Right lobe of liver (tissue), 6 donors: ENCODE results near the gene EPN1. TPM values are rescaled to one million over a fixed set of nuclear protein-coding genes. Genes with fewer than 3 reads are reported as not detected.

Experiments
- ATAC-seq, 4 donors: fragments of 200-7000 bp; cut with Tn5 transposase; one replicate each; pipeline ENCODE4 v1.9.1; 2020; ENCODE audit warnings: mild to moderate bottlenecking in 4 of 4, moderate library complexity in 4 of 4
- DNase-seq, 3 donors: peaks; one replicate each; pipeline ENCODE4 v3.0.0-alpha.2; 2020
- H3K27ac ChIP-seq, 3 donors: fragments of 200-600 bp; one replicate each; pipeline ENCODE4 v1.8.0; 2022
- H3K27me3 ChIP-seq, 2 donors: fragments of 200-600 bp; one replicate each; pipeline ENCODE4 v1.8.0; 2022
- H3K36me3 ChIP-seq, 4 donors: fragments of 200-600 bp; sonication (generic) in 1 of 4; one replicate each; pipeline versions ENCODE4 v1.5.1 to v1.8.0; 2017 to 2022; ENCODE audit warnings: control low read depth in 1 of 4
- H3K4me1 ChIP-seq, 4 donors: fragments of 200-600 bp; sonication (generic) in 1 of 4; one replicate each; pipeline versions ENCODE4 v1.5.1 to v1.8.0; 2017 to 2022; ENCODE audit warnings: control low read depth in 1 of 4
- H3K4me3 ChIP-seq, 3 donors: fragments of 200-600 bp; one replicate each; pipeline ENCODE4 v1.8.0; 2022
- H3K9me3 ChIP-seq, 4 donors: fragments of 200-600 bp; sonication (generic) in 1 of 4; one replicate each; pipeline versions ENCODE4 v1.5.1 to v1.8.0; 2017 to 2022; ENCODE audit warnings: control low read depth in 1 of 4
- CTCF ChIP-seq, 4 donors: fragments of 200-600 bp in 3 of 4; fragments of 450-650 bp in 1 of 4; IDR thresholded peaks; one replicate each; pipeline versions ENCODE4 v1.5.1 to v1.8.0; 2016 to 2022; ENCODE audit warnings: antibody characterized with exemption in 4 of 4, mild to moderate bottlenecking in 2 of 4
- POLR2A ChIP-seq: fragments of 450-650 bp; IDR thresholded peaks from one replicate; pipeline ENCODE4 v1.6.1; 2017; ENCODE audit warnings: antibody characterized with exemption, mild to moderate bottlenecking
- WGBS: methylation state at CpG from one replicate; pipeline ENCODE4 v1.1.6; 2018; ENCODE audit warnings: low coverage, low lambda C conversion rate; ENCODE audit not compliant: insufficient coverage; ENCODE audit errors: missing lambda C conversion rate; 5-methylcytosine and 5-hydroxymethylcytosine counted together
- intact Hi-C, 2 donors: fragments of 100-400 bp; cut with DNase I; formaldehyde crosslinking; loops; one replicate each; pipeline versions ENCODE4 v1.11.2 to v1.14.1; 2022
- total RNA-seq, 6 experiments: library from RNA; depleted of rRNA in 2 of 6; stranded (reverse); fragments of >200 nt in 2 of 6; fragmentation: NEBNext Ultra II Directional in 3 of 6; extraction: Animal tissue kit (Norgen Biotek cat#: 25700) in 3 of 6; gene quantifications; one replicate each; pipeline versions ENCODE4 v1.1.0 to v1.2.4, GENCODE V29; 2016 to 2023
- donor health status: DM: no; HTN: yes; CAD: no.
- donor health status: DM: no; HTN: no; CAD: no.
- donor health status: DM: no; HTN: no; CAD: no.
- donor health status: DM: no; HTN: yes; CAD: no.
- donor health status: DM: no; HTN: yes; CAD: no.

Gene EPN1
- total RNA-seq, 6 experiments from 2014 or later: 88.9 to 162 (median 107) TPM

DNA sequence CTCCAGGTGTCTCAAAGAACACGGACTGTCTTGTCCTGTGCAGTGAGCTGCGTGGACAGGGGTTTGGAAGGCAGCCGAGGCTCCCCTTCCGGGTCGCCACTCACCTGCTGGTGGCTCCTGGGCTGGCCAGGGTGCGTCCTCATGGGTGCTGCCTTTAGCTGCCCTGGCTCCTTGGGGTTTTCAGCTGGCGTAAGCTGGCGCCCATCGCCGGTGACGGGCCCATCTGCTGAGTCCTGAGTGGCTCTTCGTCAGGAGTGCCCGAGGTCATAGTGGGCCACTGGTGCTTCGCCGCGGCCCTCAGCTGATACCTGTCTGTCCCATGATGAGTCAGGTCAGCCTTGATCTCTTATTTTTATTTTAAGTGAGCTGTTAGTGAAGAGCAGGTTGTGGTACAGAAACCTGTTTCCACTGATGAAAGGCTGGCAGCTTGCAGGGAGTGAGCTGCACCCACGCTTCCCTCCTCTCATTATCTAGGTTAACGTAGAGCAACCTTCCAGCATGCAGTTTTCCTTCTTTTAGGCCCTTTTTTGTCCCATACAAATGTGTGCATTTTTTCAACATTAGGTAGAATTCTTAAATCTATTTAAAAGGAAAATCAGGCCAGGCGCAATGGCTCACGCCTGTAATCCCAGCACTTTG, 18.4 kb downstream of the EPN1 start:
- TF ChIP-seq POLR2A (no peak), CTCF (IDR thresholded peaks at IDR 0.05) (no peak)
- intact Hi-C loops: no loop called here
- H3K27ac ChIP-seq: no peak overlapping the region
- ATAC-seq (no peak), DNase-seq (no peak)
- no peaks in the 10 kb centered on the region for H3K27me3 ChIP-seq
- 90% methylated on average over 4 of the region's 20 CpGs for WGBS
- no peaks in the 10 kb centered on the region for H3K9me3 ChIP-seq
- no peaks in the 10 kb centered on the region for H3K4me1 ChIP-seq
- H3K36me3 ChIP-seq: peaks cover 3 to 69% (median 31%) of the 10 kb centered on the region in 4 donors
- H3K4me3 ChIP-seq: no peak overlapping the region

- Histone ChIP-seq H3K27ac (no peak overlapping the region), H3K4me3 (no peak overlapping the region), H3K9me3 (no peaks in the 10 kb centered on the region), H3K27me3 (no peaks in the 10 kb centered on the region), H3K4me1 (no peaks in the 10 kb centered on the region), H3K36me3 (peaks cover 3 to 65% (median 29%) of the 10 kb centered on the region in 4 donors)
- DNase-seq (no peak), ATAC-seq (no peak)
- 82% methylated on average over 9 of the region's 15 CpGs for WGBS
- TF ChIP-seq POLR2A (no peak), CTCF (IDR thresholded peaks at IDR 0.05) (no peak)
- intact Hi-C loops: no loop called here
Observed at GRCh38 chr19:55694241-55694655, 19.2 kb downstream of the EPN1 start.

GRCh38 chr19:55694656-55695491, 19.8 kb downstream of the EPN1 start:
- no peak for DNase-seq
- Histone ChIP-seq H3K9me3 (no peaks in the 10 kb centered on the region), H3K36me3 (peaks cover 3 to 64% (median 27%) of the 10 kb centered on the region in 4 donors), H3K4me1 (no peaks in the 10 kb centered on the region), H3K27me3 (no peaks in the 10 kb centered on the region), H3K4me3 (no peak overlapping the region), H3K27ac (no peak overlapping the region)
- intact Hi-C loops: no loop called here
- 92% methylated on average over 11 of the region's 37 CpGs for WGBS
- ATAC-seq: no peak
- TF ChIP-seq CTCF (IDR thresholded peaks at IDR 0.05): no peak
- no peak for TF ChIP-seq POLR2A

GRCh38 chr19:55695511-55696290, 20.7 kb downstream of the EPN1 start:
- Histone ChIP-seq H3K4me3 (no peak overlapping the region), H3K27me3 (no peaks in the 10 kb centered on the region), H3K9me3 (no peaks in the 10 kb centered on the region), H3K4me1 (no peaks in the 10 kb centered on the region), H3K27ac (no peak overlapping the region), H3K36me3 (peaks cover 3 to 56% (median 21%) of the 10 kb centered on the region in 4 donors)
- no peak for DNase-seq
- intact Hi-C loops: no loop called here
- WGBS: 88% methylated on average over 9 of the region's 23 CpGs
- no peak for TF ChIP-seq POLR2A
- no peak for TF ChIP-seq CTCF (IDR thresholded peaks at IDR 0.05)
- no peak for ATAC-seq
